Muscle of back (tissue), 11 donors: ENCODE measurements around the gene DENND2A. TPM values are rescaled to one million over a fixed set of nuclear protein-coding genes. Genes with fewer than 3 reads are reported as not detected.

ENCODE experiments used
- DNase-seq, 3 donors: peaks; one replicate each; pipeline versions ENCODE4 v3.0.0 to v3.0.0-alpha.2; 2013
- polyA plus RNA-seq, 10 donors: library from polyadenylated mRNA; unstranded; fragments of 120-200 nt; gene quantifications; one replicate each; pipeline ENCODE4 v1.2.1, GENCODE V29; 2013; ENCODE audit not compliant: insufficient read length in 10 of 10

Gene DENND2A
- polyA plus RNA-seq, 10 donors, result 43.9 to 76.9 (median 47.8) TPM

- peak in 2 of 3 donors; percentile 36 to 73 for DNase-seq
Observed at GRCh38 chr7:140624392-140625191, 16.0 kb downstream of the DENND2A start.

- DNase-seq, result peak; percentile 80 to 95 (median 90)
Observed at GRCh38 chr7:140623980-140624379, 16.6 kb downstream of the DENND2A start.

DNA sequence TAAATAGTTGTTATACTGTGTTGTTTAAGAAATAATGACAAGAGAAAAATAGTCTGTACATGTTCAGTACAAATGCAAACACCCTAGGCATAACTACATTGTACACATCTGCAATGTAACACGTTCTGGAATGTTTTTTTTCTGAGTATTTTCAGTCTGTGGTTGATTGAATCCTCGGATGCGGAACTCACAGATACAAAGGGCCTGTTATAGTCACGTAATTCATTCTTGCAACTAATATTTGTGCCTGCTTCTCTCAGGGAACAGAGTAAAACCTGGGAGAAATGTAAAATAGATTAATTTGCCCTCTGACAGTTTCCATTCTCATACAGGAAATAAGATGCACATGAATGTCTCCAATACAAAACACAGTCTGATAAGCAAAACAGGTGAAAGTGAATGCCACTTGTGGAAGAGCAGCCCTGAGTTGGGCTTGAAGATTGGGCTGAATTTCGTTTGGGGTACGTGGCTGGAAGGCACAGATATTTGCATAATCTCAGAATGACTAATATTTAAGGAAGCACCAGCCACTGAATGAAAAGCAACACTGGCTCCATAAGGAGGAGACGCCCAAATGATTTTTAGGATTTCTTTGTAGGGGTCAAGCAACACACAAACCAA is 19.1 kb downstream of the DENND2A start:
- DNase-seq, result no peak

- peak in 1 of 3 donors; percentile 74 for DNase-seq
Observed at GRCh38 chr7:140619915-140620510, 20.6 kb downstream of the DENND2A start.

DNA sequence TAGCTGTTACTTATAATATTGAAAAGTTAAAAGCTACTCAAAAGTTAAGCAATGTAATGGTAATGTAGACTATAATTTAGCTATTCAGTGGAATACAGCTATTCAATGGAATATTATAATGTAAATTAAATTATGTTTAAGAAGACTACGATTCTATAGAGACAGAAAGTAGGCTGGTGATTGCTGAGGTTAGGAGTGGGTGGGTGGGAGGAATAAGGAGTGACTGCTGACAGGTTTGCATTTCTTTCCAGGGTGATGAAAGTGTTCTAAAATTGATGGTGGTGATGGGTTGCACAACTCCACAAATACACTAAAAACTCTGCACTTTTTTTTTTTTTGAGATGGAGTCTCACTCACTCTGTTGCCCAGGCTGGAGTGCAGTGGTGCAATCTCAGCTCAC is 21.4 kb downstream of the DENND2A start:
- DNase-seq, result no peak

DNA sequence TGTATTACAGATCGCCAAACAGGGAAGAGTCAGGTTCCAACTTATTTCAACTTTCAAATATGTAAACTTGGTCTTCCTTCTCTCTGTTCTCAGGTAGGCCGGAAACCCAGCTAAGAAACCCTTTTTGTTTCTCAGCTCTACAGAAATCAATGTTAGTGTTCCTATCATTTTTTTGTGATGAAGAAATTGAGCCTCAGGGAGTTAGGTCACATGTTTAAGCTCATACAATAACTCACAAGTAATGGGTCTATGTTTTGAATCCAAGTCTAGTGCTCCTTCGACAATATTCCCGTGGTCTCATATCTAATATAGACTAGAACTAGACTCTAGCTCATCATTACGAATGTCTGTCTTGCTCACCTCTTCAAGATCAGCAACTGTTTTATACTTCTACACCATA is 22.3 kb downstream of the DENND2A start:
- no peak for DNase-seq

- no peak for DNase-seq
Observed at GRCh38 chr7:140617081-140617480, 23.5 kb downstream of the DENND2A start.

GRCh38 chr7:140616328-140616727 is 24.3 kb downstream of the DENND2A start:
- DNase-seq, result no peak

DNA sequence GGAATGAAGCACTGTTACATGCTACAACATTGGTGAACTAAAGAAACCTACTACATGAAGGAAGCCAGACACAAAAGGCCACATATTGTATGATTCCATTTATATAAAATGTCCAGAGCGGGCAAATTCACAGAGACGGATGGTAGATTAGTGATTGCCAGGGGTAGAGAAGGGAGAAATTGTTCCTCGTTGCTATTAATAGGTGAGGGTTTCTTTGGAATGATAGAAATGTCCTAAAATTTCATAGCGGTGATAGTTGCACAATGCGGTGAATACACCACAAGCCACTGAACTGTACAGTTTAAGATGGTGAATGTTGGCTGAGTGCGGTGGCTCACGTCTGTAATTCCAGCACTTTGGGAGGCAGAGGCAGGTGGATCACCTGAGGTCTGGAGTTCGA is 29.0 kb downstream of the DENND2A start:
- DNase-seq, result no peak

- no peak for DNase-seq
Observed at GRCh38 chr7:140610204-140611165, 30.1 kb downstream of the DENND2A start.

DNA sequence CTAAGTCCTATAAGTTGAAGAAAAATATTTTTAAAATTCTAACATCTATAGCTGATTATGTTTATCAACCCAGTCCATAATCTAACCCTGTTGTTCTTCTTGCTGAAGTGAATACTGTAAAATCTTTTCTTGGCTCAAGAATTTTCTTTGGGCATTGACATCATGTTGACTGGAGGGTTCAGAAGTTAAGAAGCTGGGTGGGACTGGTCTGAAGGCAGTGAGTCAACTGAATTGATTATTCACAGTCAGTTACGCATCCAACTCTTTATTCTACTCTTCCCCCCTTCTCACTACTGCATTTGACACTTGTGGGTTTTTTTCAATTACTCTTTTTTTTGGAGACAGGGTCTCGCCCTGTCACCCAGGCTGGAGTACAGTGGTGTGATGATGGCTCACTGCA is 31.0 kb downstream of the DENND2A start:
- DNase-seq, result peak in 1 of 3 donors; percentile 46

GRCh38 chr7:140607441-140607989 is 33.1 kb downstream of the DENND2A start:
- peak in 2 of 3 donors; percentile 80 to 88 for DNase-seq

DNA sequence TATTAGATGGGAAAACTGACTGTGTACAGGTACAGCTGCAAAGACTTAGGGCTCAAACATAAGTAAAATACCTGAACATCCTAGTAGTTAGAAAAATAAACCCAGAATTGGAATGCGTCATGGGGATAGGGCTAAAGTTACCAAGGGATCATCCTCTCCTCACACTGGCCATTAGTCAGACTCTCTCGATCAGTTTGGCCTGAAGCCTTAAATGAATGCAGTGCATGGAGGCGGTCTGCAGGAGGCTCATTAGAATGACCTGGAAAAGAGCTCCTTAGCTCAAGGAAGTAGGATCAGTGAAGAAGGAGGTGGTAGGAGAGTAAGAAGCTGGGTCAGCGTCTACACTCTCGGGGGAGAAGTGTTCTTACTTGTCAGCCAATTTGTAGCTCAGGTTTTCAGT is 35.3 kb downstream of the DENND2A start:
- DNase-seq, result no peak

- DNase-seq, result no peak
Observed at GRCh38 chr7:140604760-140605159, 35.9 kb downstream of the DENND2A start.

- no peak for DNase-seq
Observed at GRCh38 chr7:140604076-140604475, 36.5 kb downstream of the DENND2A start.

DNA sequence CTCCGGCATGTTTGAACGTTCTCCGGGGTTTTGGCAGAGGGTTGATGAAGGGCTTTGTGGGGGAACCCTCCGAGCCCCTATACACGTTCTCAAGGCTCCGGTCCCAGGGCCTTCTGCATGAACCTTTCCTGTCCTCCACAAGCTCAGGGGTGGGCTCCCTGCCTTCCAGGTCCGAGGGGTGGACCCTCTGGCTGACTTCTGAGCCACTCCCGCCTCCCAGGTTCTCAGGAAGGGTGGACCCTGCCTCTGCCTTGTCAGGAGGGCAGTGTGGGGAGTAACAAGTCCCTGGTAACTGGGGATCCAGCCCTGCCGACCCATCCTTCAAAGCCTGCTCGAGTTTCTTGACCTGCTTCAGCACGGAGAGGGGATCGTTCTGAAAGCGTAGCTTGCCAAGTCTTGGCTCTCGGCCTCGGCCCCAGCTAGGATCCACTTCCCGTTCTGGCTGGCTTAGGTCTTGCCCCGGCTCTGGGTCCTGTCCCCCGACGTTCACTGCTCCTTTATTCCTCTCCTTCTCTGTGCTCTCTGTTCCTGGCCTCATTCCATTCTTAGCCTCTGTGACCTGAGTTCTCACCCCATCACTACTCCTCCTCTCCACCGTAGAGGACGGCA is 38.9 kb downstream of the DENND2A start:
- no peak for DNase-seq

- no peak for DNase-seq
Observed at GRCh38 chr7:140600341-140600740, 40.3 kb downstream of the DENND2A start.

DNA sequence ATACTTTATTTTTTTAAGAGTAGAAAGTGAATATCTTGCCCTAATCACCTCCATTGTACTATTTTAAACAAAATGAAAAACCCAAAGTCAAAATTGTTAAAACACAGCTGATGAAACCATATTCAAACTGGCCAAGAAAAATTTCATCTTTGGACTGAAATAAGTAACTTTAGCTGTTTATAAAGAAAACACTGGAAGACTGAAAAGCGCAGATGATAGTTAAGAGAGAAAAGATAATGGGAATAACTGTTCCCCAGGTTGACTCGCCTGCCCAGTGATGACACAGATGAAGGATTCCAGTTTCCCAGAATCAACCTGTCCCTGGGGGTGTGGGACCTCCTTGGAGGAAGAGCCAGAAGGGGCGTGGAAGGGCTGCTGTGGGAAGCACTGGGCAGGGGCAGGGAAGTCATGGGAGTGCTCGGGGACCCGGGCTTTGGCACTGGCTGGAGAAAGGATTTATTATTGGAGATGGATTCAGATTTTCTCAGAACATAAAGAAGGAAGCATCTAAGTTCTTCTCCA is 43.1 kb downstream of the DENND2A start:
- DNase-seq, result peak in 2 of 3 donors; percentile 64 to 81

- peak in 2 of 3 donors; percentile 36 to 74 for DNase-seq
Observed at GRCh38 chr7:140596519-140597427, 43.8 kb downstream of the DENND2A start.
